ENCODE results near the gene TMEM132D.

The TMEM132D gene

GRCh38 chr12:129762436-129762835 is 141.4 kb downstream of the TMEM132D start:
- Histone ChIP-seq H3K4me3 (ENCODE audit: insufficient read depth, low read length, poor library complexity, severe bottlenecking) (no peak overlapping the region), H3F3A (ENCODE audit: insufficient read depth) (no peaks in the 10 kb centered on the region), H3K27me3 (ENCODE audit: low read length) (no peaks in the 10 kb centered on the region)

GRCh38 chr12:129753586-129753985 is 150.2 kb downstream of the TMEM132D start:
- Histone ChIP-seq H4K20me1 (ENCODE audit: low read depth, low read length) (no peaks in the 10 kb centered on the region), H2AFZ (ENCODE audit: low read depth, low read length, severe bottlenecking) (no peak overlapping the region), H3K79me2 (ENCODE audit: insufficient read depth, low read length) (no peaks in the 10 kb centered on the region), H3K27me3 (ENCODE audit: low read length) (no peaks in the 10 kb centered on the region; the same call in 1 of the 2 replicates), H3K9me3 (ENCODE audit: insufficient read depth, low read length) (no peaks in the 10 kb centered on the region), H3K4me3 (ENCODE audit: insufficient read depth, low read length, poor library complexity, severe bottlenecking) (no peak overlapping the region), H3K36me3 (ENCODE audit: low read length) (no peaks in the 10 kb centered on the region), H3K27ac (ENCODE audit: low read depth, low read length) (no peak overlapping the region), H3K9ac (ENCODE audit: low read length) (no peak overlapping the region), H3K9me2 (replicated peaks; ENCODE audit: insufficient read depth, low read length) (no peaks in the 10 kb centered on the region), H3K4me2 (ENCODE audit: low read depth, low read length, poor library complexity, severe bottlenecking) (no peak overlapping the region), H3F3A (ENCODE audit: insufficient read depth) (no peaks in the 10 kb centered on the region)
- TF ChIP-seq CTCF (IDR thresholded peaks at IDR 0.05; ENCODE audit: insufficient read depth, low read length, poor library complexity, severe bottlenecking) (no peak), EZH2phosphoT487 (conservative IDR thresholded peaks at IDR 0.05; ENCODE audit: low read length) (no peak)

More at GRCh38 chr12:129762436-129762835, 141.4 kb downstream of the TMEM132D start:
- Histone ChIP-seq H3K9me2 (replicated peaks; ENCODE audit: insufficient read depth, low read length) (no peaks in the 10 kb centered on the region), H4K20me1 (ENCODE audit: low read depth, low read length) (no peaks in the 10 kb centered on the region), H3K9ac (ENCODE audit: low read length) (no peak overlapping the region), H3K9me3 (ENCODE audit: insufficient read depth, low read length) (no peaks in the 10 kb centered on the region), H3K4me2 (ENCODE audit: low read depth, low read length, poor library complexity, severe bottlenecking) (no peak overlapping the region), H3K79me2 (ENCODE audit: insufficient read depth, low read length) (no peaks in the 10 kb centered on the region), H2AFZ (ENCODE audit: low read depth, low read length, severe bottlenecking) (no peak overlapping the region), H3K27ac (ENCODE audit: low read depth, low read length) (no peak overlapping the region), H3K36me3 (ENCODE audit: low read length) (no peaks in the 10 kb centered on the region)
- TF ChIP-seq EZH2phosphoT487 (conservative IDR thresholded peaks at IDR 0.05; ENCODE audit: low read length) (no peak), CTCF (IDR thresholded peaks at IDR 0.05; ENCODE audit: insufficient read depth, low read length, poor library complexity, severe bottlenecking) (no peak)

GRCh38 chr12:129750421-129750820 is 153.4 kb downstream of the TMEM132D start:
- no peak for TF ChIP-seq CTCF (IDR thresholded peaks at IDR 0.05; ENCODE audit: insufficient read depth, low read length, poor library complexity, severe bottlenecking)
- no peak for TF ChIP-seq EZH2phosphoT487 (conservative IDR thresholded peaks at IDR 0.05; ENCODE audit: low read length)
- H3K4me3 ChIP-seq (ENCODE audit: insufficient read depth, low read length, poor library complexity, severe bottlenecking) = no peak overlapping the region
- no peak overlapping the region for H3K27ac ChIP-seq (ENCODE audit: low read depth, low read length)
- no peak overlapping the region for H3K9ac ChIP-seq (ENCODE audit: low read length)
- H3K9me3 ChIP-seq (ENCODE audit: insufficient read depth, low read length) = no peaks in the 10 kb centered on the region
- H4K20me1 ChIP-seq (ENCODE audit: low read depth, low read length) = no peaks in the 10 kb centered on the region
- H3K27me3 ChIP-seq (ENCODE audit: low read length) = no peaks in the 10 kb centered on the region; the same call in 1 of the 2 replicates
- H3K79me2 ChIP-seq (ENCODE audit: insufficient read depth, low read length) = no peaks in the 10 kb centered on the region
- H3K4me2 ChIP-seq (ENCODE audit: low read depth, low read length, poor library complexity, severe bottlenecking) = no peak overlapping the region
- H3K36me3 ChIP-seq (ENCODE audit: low read length) = no peaks in the 10 kb centered on the region
- no peaks in the 10 kb centered on the region for H3K9me2 ChIP-seq (replicated peaks; ENCODE audit: insufficient read depth, low read length)
- no peak overlapping the region for H2AFZ ChIP-seq (ENCODE audit: low read depth, low read length, severe bottlenecking)
- no peaks in the 10 kb centered on the region for H3F3A ChIP-seq (ENCODE audit: insufficient read depth)

Data from SU-DHL-6 (cell line).